GM19455 (cell line): ENCODE data around the gene PLXNA4.

Experiments
- ATAC-seq: cut with Tn5 transposase; IDR thresholded peaks from one replicate; pipeline ENCODE4 v1.9.1; 2021; ENCODE audit not compliant: unreplicated experiment

PLXNA4 gene

DNA sequence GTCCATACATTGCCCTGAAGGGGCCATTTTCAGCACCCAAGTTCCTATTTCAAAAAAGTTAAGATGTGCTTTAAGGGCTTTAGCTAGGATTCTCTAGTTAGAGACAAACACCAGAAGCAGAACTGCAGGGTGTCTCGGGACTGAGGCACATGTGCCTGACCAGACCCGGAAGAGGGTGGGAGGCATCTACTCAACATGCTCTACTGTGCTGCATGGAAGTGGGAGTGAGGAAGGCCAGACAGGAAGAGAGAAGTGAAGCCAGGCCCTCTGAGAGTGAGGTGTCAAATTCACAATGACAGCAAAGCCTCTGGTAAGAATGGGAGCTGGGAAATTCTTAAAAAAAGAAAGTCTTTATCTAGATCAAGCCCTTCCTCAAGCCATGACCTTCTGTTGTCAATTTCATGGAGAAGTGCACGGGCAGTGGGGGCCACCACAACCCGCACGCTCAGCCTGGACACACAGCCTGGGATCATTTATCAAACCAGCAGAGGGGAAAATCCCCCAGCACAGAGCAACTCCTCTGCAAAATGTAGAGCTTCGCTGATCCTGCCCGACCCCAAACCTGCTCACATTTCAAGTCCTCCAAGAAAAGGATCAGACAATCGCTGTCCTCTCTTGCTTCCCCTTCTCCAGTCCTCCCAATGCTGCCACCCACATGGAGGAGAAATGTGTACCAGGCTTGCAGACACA is 38.7 kb downstream of the PLXNA4 start:
- ATAC-seq, result no peak

DNA sequence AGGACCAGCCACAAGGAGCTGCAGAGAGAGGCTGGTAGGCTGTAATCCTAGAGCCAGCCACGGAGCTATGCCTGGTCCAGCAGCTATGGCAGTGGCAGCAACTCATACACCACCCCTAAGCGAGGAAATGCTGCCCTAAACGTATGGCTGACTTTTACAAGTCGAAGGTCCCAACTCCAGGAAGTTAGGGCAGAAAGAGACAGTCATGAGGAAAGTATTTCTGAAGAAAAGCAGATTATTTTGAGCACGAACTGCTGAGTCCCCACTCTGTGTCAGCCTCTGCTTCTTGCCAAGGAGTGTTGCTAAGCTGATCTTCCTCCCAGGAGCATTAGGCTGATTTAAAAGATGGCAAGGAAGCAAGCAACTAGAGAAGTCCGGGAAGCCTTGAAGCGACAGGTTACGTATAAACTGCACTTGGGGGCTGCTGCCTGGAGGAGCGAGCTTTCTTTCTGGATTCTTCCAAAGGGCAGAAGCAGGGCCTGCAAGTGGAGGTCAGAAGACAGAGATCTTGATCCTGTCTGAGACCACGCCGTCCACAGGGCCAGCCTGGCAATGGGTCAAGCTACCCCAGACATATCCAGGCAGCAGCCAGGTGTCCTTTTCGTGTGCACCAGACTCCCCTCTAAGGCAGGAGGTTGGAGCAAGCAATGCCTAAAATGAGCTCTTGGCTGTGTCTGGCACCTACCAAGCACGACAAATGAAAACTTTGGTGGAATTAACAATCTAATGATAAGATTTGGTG is 39.4 kb downstream of the PLXNA4 start:
- ATAC-seq, result no peak

DNA sequence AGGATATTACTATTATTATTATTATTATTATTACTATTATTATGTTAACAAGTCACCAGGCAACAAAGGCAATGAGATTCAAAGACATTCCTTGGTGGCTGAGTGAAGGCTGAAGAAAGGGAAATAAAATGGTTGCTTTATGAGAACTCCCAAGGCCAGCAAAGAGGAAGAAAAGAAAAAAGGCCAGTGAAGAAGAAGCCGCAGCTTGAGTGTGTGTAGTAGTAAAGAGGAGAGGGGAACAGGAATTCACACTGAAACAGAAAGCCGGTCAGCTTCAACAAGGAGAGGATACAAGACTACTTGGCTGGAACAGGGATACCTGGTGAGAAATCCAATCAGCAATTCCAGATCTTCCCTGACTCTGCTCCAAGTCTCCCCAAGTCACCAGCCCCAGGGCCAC is 42.4 kb downstream of the PLXNA4 start:
- ATAC-seq, result no peak

DNA sequence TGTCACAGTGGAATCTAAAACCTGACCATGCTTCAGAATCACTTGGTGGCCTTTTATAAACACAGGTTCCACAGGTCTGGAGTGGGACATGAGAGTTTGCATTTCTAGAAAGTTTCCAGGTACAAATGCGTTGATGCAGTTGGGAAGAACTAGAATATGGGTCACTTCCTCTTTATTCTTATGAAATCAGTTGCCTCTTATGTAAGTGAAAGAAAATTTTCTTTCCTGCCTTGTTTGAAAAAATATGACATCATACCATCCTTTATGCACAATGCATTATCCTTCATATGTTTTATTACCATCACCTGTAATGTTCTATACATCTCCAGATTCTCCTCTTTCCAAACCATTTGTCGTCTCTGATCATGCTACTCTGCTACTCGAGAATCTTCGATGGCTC is 44.0 kb downstream of the PLXNA4 start:
- no peak for ATAC-seq

DNA sequence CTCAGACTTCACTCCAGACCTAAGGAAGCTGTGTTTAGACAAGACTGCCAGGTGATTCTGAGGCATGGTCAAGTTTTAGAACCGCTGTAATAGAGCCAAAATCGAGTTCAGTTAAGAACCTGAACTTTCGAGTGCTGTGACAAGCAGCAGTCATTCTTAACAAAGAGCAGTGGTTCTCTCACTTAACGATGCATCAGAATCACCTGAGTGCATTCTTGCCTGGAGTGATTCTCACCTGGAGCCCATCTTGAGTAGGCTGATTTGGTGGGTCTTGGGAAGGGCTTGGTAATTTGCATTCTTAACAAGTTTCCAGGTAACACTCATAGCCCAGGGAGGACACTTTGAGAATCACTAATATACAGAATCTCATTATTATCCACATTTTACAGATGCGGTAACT is 44.7 kb downstream of the PLXNA4 start:
- no peak for ATAC-seq

DNA sequence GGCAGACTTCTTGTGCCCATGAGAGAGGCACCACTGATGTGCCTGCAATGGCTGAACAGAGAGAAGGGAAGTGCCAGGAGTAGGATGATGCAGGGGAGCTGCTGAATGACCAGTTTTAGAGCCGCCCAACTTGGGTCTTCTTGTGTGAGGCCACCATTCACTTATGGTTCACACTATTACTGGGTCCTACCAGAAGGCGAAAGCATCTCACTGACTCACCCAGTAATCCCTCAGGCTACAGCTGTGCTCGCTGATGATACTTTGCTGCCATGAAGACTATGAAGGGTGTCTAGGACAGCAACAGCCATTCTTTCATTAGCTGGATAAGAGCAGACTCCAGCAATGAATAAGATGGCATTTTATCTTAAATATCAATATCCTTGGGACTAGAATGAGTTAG is 47.6 kb downstream of the PLXNA4 start:
- no peak for ATAC-seq

DNA sequence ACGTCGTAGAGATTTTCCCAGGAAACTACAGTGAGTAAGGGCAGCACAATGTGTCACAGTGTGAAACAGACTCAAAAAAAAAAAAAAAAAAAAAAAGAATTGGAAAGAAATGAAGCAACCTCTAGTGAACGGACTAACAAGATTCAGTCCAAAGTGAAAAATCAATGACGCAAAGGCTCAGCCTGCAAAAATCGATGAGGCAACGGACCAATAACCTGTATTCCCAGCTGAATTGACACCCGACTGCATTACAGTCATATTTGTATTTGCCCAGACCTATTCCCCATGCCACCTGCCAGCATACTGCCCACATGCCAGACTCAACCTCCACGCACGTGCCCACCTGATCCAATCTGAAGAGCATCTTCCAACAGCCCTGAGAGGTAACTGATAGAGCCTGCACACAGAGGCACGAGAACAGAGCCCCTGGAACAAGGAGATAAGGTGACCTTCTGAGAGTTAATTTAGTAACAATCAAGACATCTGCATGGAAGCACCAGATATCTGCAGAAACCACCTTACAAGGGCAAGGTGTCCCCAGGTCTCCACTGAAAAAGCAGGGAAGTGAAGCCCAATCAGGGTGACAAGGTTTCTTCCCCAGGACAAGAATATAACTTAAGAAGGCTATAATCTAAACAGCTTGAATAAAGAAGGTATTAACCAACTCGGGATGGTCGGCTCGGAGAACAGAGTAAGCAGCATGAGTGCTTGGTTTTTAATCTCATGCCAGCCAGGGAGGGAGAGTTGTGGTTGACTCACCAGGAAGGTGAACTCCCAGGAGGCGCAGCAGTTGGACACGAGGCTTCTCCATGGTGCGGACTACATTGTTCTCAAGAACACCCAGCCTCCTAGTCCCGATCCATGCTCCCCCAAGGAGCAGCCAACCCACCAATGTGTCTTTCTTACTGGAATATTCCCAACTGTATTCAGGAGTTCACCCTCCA is 48.5 kb downstream of the PLXNA4 start:
- no peak for ATAC-seq

DNA sequence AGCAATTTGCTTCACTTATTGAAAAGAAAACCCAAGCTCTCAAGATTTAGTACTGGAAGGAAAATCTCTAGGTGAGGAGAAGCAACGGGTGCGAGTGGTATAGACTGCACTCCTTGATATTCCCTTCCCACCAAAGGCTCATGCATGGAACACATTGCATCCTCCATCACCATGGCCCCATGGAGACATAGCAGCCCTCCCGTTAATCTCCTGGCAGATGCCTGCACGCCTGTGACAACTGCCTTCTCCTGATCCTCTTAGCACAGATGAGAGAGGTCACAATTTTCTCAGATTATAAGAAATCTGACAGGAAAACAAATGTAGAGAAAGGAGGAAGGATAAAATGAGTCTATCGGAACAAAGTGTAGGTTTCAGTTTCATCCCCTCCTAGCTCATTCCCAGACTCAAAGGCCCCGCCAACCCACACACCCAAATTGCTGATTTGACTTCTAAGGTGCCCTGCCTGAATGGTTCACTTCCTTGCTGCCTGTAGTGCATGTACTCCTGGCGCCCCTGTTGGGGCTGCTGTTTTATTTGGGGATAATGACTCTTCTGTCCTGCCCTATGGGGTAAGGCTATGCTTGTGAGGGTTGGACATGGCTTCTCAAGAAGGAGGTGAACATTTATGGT is 50.0 kb downstream of the PLXNA4 start:
- no peak for ATAC-seq

DNA sequence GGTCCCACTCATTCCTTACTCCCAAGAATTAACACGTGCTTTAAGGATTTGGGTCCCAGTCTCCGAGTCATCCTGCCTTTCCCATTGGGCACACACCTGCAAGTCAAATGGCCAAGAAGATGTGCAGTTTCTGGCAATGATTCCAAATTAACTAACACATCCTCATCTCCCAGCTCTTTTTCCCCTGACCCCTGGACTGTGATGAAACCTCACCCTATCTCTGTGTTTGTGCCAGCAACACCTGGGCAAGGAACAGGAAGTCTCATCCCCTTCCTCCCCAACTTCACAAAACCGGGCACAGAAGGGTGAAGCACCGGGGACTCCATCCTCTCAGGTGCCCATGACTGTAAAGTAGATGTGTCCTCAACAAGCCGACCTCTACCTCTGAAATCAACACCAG is 54.8 kb downstream of the PLXNA4 start:
- ATAC-seq, result no peak

DNA sequence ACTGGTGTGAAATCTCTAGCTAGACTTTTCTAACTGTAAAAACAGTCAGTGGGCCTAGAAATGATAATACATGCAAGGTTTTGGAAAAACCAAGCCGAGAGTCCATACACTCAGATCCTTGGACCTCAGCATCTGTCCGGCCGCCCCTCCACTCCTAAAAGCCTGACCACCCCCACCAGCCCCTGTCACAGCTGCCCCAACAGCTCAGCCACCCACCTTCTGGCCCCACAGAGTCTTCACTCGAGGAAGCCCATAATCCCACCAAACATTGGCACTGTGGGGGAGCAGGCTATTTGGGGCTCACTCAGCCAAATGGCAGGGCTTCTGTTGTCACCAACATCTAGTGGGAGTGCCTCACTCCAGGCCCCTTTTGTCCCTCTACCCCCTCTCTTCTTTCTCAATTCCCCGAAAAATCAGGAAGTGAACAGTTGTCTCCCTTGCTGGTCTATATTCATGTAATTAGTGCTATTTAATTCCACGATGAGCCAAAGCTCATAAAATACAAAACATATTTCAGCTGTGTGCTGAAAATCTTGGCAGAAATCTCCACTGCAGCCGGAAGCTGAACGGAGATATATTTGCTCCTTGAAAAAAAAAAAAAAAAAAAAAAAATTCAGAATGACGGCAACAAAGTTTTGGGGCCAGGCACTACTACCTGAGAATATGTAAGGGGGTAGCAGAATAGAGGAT is 55.5 kb downstream of the PLXNA4 start:
- no peak for ATAC-seq

DNA sequence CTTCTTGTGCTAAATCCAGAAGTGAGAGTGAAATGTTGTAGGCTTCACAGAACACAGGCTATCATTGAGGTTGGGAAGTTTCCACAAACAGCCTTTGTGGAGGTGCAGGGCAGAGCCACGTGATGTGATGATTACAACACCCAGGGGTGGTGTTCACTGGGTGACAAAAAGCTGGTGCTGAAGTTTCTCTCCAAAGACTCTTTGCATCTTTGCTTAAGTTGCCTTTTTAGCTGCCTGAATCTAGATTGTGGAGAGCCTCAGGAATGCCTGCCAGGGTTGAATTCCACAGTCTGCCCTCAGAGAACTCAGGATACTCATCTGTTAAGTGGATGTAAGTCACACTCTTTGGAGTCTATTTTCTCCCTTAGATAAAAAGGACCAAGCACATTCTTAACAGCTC is 56.3 kb downstream of the PLXNA4 start:
- ATAC-seq, result no peak

DNA sequence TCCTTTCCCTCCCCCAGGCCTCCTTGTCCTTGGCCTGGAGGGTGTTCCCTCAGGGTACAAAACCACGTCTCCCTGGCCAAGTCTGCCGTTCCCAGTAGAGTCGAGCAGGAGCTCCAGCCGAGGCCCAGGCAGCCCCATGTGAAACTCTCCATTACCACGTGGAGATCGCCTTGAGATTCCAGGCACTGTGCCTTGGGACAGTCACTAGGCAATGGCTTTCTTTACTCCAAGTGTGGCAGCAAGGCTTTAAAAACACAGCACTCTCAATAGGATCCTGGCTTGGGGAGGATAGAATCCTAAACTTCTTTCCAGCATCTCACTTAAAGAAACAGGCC is 57.5 kb downstream of the PLXNA4 start:
- no peak for ATAC-seq

DNA sequence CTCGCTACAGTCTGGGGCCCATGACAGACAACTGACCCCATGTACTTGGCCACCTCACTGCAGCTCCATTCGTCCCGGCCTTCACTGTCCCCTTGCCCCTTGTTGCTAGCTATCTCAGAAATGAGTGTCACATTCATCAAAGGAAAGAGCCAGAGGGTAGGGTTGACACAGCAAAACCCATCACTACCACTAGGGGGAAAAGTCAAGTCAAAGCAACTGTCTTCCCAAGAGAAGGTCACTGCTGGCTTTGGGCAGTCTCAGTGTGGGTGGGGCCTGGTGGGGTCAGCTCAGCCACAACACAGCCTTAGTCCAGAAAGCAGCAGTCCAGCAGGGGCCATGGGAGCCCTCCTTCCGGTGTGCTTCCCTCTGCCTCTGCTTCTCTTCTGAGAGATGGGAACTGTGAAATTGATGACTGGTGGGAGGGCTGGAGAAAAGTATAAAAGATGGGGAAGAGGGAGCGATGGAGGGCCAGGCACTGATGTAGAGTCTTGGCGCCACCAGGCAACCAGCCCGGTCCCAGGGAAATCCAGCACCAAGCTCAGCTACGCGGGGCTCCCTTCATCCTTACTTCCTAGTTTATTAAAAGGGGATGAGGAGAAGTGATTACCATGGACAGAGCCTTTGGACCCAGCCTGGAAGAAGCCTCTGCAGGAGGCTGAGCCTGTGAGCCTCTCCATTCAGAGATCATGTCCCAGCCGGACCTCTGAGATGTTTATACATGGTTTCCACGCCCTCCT is 58.0 kb downstream of the PLXNA4 start:
- no peak for ATAC-seq

DNA sequence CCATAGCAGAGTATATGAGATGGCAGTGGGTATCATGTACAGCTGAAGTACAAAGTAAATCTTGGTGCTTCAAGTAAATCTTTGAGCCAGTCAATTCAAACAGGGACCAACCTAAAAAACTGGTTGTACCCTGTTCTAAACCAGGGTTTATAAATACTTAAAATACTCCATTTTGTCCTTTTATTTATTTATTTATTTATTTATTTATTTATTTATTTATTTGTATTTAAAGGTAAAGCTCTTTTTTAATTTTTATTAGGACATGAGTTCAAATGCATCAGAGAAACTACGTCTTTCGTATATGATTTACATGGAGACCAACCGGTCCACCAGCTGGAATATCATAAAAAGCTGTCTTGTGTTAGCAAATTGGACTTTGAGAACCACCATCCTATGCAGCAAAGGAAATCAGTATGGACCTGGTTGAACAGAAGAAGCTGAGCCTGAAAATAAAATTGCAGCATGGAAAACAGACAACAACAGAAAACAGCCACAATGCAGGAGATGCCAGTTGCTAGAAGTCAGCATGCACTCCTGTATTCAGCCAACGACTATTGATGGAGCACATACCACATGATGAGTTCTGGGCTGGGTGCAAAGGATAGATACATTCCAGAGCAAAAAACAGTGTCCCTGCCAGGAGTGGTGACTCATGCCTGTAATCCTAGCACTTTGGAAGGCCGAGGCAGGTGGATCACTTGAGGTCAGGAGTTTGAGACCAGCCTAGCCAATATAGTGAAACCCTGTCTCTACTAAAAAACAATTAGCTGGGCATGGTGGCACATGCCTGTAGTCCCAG is 60.0 kb downstream of the PLXNA4 start:
- no peak for ATAC-seq

DNA sequence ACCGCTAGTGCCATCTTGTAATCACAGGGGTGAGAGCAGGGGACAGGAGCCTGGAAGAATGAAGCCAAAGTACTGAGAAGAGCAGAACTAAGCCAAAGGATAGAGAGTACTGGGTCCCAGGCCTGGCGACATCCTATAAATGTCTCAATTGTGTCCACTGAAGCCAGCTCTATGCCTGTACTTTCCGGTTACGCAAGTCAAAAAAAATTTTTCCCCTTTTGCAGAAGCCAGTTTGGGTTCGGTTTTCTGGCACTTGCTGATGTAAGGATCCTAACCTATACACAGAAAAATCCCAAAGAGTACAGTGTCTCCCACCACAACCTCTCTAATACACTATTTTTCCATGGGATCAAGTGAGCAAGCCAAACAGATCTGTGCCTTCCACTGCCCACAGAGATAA is 61.1 kb downstream of the PLXNA4 start:
- ATAC-seq, result no peak

DNA sequence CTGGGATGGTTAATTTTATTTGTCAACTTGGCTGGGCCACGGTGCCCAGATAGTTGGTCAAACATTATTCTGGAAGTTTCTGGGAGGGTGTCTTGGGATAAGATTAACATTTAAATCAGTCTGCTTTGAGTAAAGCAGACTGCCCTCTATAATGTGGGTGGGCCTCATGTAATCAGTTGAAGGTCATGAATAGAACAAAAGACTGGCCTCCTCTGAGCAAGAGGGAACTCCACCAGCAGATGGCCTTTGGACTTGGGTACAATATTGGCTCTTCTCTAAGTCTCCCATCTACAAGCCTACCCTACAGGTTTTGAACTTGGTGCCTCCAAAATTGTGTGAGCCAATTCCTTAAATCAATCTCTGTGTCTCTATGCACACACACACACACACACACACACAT is 61.8 kb downstream of the PLXNA4 start:
- no peak for ATAC-seq

DNA sequence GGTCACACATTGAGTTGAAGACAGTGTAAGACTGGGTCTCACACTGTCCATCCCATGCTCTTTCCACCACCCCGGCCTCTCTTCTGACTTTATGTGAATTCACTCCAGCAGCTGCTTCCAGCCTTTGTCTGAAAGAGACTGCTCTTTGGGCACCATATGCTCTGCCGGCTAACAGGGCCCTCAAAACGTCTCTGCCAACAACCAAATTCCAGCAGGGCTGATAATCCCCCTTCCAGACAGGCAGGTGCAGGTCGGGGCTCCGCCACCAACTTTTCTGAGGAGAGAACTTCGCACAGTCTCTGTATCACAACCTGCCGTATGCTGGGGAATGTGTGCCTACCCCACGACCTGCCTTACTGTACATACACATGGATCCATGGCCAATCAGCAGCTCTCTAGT is 64.3 kb downstream of the PLXNA4 start:
- no peak for ATAC-seq

DNA sequence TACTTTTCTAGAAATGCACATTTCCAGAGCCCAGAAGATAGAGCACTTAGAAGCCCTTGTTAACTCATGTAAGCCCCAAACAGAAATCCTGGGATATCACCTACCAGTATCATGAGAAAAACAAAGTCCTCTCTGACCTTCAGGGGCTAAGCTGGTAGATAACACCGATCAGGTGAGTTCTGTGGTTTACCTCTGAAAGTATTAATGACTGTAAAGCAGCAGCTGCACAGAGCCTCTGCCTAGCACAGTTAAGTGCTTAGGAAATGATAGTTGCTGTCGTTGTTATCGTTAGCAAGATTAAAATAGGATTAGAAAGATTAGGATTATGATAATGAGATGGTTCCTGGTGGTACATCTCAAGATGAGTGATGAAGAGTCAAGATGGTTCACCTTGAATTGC is 64.9 kb downstream of the PLXNA4 start:
- no peak for ATAC-seq

DNA sequence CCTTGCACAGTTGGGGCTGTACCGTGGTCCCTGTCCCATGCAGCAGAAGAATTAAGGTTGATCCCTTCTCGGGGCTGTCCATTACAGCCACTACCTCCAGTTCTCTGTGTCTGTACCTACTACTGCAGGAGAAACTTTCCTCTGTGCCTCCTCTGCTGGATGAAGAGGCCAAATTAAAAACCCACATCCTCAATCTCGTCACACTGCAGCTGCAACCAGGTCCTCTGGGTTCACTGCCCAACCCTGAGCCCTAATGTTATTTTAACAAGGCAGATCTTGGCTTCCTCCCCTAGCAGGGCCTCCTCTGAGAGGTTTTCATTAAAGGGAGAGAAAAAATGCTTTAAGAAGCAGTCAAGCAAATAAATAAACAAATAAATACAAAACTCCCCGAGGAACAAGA is 66.6 kb downstream of the PLXNA4 start:
- no peak for ATAC-seq
